BE2C (cell line): ENCODE measurements around the gene IPO9.

Experiments used
- DNase-seq: peaks from one replicate; pipeline ENCODE4 v3.0.0-alpha.2; 2020
- H3K27me3 ChIP-seq: fragments of 250-450 bp; sonication (Bioruptor Pico); 2 replicates; pipeline ENCODE4 v1.5.1; 2020; ENCODE audit warnings: mild to moderate bottlenecking
- H3K36me3 ChIP-seq: fragments of 250-450 bp; sonication (Bioruptor Pico); 2 replicates; pipeline ENCODE4 v1.5.1; 2020; ENCODE audit warnings: mild to moderate bottlenecking
- H3K4me1 ChIP-seq: fragments of 250-450 bp; sonication (Bioruptor Pico); 2 replicates; pipeline ENCODE4 v1.5.1; 2020
- H3K4me3 ChIP-seq: 2 replicates; pipeline ENCODE4 v1.5.1; 2011; ENCODE audit warnings: low read depth, low read length
- H3K9me3 ChIP-seq: fragments of 250-450 bp; sonication (Bioruptor Pico); 2 replicates; pipeline ENCODE4 v1.5.1; 2020
- TF ChIP-seq, protein P1 (sequence below): IDR thresholded peaks from 2 replicates; pipeline ENCODE4 v1.5.1; 2012; ENCODE audit warnings: mild to moderate bottlenecking, low read depth, low read length

The IPO9 gene

DNA sequence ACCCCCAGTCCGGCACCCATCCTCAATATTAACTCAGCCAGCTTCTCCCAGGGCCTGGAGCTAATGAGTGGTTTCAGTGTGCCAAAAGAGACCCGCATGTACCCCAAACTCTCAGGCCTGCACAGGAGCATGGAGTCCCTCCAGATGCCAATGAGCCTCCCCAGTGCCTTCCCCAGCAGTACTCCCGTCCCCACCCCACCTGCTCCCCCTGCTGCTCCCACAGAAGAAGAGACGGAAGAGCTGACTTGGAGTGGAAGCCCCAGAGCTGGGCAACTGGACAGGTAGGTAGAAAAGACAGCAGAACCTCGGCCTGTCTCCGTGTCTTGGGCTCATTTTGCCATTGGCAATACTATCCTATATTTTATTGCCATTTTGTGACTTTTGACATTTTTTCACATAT lies 45.4 kb upstream of the IPO9 start:
- TF ChIP-seq, protein P1, sequence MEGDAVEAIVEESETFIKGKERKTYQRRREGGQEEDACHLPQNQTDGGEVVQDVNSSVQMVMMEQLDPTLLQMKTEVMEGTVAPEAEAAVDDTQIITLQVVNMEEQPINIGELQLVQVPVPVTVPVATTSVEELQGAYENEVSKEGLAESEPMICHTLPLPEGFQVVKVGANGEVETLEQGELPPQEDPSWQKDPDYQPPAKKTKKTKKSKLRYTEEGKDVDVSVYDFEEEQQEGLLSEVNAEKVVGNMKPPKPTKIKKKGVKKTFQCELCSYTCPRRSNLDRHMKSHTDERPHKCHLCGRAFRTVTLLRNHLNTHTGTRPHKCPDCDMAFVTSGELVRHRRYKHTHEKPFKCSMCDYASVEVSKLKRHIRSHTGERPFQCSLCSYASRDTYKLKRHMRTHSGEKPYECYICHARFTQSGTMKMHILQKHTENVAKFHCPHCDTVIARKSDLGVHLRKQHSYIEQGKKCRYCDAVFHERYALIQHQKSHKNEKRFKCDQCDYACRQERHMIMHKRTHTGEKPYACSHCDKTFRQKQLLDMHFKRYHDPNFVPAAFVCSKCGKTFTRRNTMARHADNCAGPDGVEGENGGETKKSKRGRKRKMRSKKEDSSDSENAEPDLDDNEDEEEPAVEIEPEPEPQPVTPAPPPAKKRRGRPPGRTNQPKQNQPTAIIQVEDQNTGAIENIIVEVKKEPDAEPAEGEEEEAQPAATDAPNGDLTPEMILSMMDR, result peak; percentile 9; the same call in 1 of the 2 replicates
- H3K4me1 ChIP-seq, result no peaks in the 10 kb centered on the region
- DNase-seq, result no peak
- peaks cover 19% of the 10 kb centered on the region for H3K36me3 ChIP-seq
- H3K4me3 ChIP-seq, result no peak overlapping the region
- no peaks in the 10 kb centered on the region for H3K9me3 ChIP-seq
- H3K27me3 ChIP-seq, result no peaks in the 10 kb centered on the region

DNA sequence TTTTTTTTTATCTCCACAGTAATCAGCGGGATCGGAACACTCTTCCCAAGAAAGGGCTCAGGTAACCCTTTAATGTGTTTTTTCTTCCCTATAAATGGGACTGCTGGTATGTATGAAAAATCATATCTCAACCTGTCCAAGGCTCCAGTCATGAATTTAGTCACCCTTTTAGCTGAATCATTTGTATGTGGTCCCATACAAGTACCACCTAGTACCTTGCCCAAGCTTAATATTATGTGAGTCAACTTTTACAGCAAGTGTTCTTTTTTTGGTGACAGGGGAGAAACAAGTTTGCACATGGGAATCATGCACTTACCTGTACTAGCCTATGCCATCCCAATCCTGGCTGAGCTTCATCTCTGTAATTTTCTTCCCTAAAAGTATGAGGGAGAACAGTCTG lies 43.7 kb upstream of the IPO9 start:
- TF ChIP-seq, protein P1, result no peak
- Histone ChIP-seq H3K4me3 (no peak overlapping the region), H3K4me1 (no peaks in the 10 kb centered on the region), H3K36me3 (peaks cover 19% of the 10 kb centered on the region), H3K9me3 (no peaks in the 10 kb centered on the region), H3K27me3 (no peaks in the 10 kb centered on the region)
- no peak for DNase-seq

DNA sequence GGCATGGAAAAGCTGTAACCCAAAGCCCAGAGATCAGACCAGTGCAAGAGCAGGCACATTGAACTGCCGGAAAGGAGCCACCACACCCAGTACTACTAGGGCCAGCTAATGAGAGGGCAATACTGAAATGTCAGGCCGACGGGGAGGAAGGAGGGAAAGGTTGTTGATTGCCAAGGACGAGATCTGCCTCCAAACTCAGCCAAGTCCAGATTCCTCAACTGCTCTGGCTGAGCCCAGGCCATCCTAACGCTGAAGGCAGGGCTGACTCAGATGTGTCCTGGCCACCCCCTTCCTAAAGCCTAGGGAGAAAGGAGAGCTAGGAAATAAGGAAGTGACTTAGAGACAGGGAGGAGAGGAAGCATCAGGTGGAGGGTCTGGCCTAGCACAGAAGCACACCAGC lies 42.1 kb upstream of the IPO9 start:
- H3K27me3 ChIP-seq, result no peaks in the 10 kb centered on the region
- H3K4me1 ChIP-seq, result no peaks in the 10 kb centered on the region
- H3K4me3 ChIP-seq, result no peak overlapping the region
- TF ChIP-seq, protein P1, result no peak
- H3K36me3 ChIP-seq, result peaks cover 18% of the 10 kb centered on the region
- no peaks in the 10 kb centered on the region for H3K9me3 ChIP-seq
- no peak for DNase-seq

DNA sequence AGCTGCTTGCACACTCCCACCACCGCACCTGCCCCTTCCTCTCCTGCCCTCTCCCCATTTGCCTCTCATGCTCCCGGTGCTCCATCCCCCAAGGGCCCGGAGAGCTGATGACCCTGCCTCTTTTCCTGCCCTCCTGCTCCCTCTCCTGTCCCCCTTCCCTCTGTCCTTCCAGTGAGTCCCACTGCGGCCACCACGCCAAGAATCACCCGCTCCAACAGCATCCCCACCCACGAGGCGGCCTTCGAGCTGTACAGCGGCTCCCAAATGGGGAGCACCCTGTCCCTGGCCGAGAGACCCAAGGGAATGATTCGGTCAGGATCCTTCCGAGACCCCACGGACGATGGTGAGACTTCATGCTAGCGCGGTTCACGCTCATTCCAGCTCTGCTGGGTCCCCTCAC lies 40.7 kb upstream of the IPO9 start:
- no peaks in the 10 kb centered on the region for H3K9me3 ChIP-seq
- no peak for DNase-seq
- H3K36me3 ChIP-seq, result peaks cover 4% of the 10 kb centered on the region
- TF ChIP-seq, protein P1, result no peak
- no peaks in the 10 kb centered on the region for H3K27me3 ChIP-seq
- H3K4me3 ChIP-seq, result no peak overlapping the region
- H3K4me1 ChIP-seq, result no peaks in the 10 kb centered on the region

DNA sequence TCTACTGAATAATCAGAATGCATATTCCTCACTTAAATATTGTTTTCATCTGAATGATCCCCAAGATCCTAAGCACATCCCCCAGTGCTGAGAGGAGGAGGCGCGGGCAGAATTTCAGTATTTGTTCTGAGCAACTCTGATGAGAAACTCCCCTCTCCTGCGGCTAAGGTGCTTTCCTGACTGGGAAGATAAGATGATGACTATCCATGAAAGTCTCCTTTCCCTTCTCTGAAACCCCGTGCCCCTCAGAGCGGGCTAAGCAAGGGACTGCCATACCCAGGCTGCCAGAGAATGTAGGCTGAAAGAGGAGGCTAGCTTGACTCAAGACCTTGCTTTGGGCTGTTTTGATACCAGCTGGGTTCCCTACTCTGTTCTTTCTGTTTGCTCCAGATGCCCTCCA lies 39.7 kb upstream of the IPO9 start:
- TF ChIP-seq, protein P1, result no peak
- no peaks in the 10 kb centered on the region for H3K27me3 ChIP-seq
- H3K9me3 ChIP-seq, result no peaks in the 10 kb centered on the region
- H3K36me3 ChIP-seq, result no peaks in the 10 kb centered on the region; the same call in 1 of the 2 replicates
- DNase-seq, result no peak
- no peak overlapping the region for H3K4me3 ChIP-seq
- H3K4me1 ChIP-seq, result no peaks in the 10 kb centered on the region

DNA sequence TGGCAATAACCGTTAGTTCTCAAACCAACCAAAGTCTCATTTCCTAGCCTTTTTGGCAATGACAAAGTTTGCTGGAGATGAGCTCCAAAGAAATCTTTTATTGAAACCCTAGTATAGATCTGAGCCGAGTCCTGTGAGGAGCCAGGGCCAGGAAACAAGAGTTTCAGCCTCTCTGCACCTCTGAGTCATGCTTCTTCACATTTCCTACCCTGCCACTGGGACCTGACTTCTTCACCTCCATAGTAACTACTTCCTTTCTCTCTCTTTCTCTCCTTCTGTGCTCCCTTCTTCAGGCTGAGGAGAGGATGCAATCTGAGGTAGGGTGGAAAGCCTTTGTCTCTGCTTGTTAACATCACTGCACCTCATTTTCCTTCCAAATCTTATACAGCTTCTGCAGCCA lies 38.7 kb upstream of the IPO9 start:
- Histone ChIP-seq H3K4me1 (no peaks in the 10 kb centered on the region), H3K9me3 (no peaks in the 10 kb centered on the region), H3K36me3 (peaks cover 2% of the 10 kb centered on the region; the same call in 1 of the 2 replicates), H3K4me3 (no peak overlapping the region), H3K27me3 (no peaks in the 10 kb centered on the region)
- no peak for DNase-seq
- TF ChIP-seq, protein P1, result no peak
